ENCODE data around the gene MATK.
"Not testable (repeated sequence)": the region's sequence is repeated elsewhere in the genome, so short reads cannot be mapped to it uniquely, and the experiment has no call there.

MATK gene

GRCh38 chr19:3768748-3769099 lies 17.5 kb downstream of the MATK start:
- DNase-seq, result no peak

- DNase-seq, result no peak
Measured at GRCh38 chr19:3768015-3768747, 18.0 kb downstream of the MATK start.

DNA sequence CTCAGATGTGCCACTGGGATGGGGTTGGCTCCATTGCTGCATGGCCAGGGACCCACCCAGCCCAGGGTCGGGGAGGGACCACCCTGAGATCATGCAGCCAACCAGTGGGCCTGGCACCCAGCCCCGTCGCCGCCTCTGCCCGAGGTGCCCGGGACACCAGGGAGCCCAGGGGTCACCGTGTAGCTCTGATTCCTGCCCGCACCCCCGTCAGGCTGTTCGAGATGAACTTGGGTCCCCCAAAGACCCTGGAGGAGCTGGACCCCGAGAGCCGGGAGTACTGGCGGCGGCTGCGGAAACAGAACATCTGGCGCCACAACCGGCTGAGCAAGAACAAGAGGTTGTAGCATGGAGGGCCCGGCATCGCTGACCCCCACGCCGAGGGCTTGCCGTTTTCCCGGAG lies 19.1 kb downstream of the MATK start:
- no peak for DNase-seq

DNA sequence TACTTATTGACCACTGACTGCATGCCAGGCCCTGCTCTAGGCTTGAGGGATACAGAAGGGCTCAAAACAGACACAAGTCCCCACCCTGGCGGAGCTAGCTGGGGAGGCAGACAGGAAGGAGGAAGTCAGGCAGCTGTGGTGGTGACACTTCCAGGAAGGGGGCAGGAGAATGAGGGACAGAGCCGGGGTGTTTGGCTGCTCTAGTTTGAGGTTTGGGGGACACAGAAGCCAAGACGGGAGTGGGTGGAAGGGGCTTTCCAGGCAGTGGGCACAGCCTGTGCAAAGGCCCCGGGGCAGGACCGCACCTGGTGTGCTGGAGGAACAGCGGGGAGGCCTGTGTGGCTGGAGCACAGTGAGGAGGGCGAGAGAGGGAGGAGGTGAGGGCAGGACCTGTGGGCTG lies 19.7 kb downstream of the MATK start:
- DNase-seq, result peak; percentile 32

DNA sequence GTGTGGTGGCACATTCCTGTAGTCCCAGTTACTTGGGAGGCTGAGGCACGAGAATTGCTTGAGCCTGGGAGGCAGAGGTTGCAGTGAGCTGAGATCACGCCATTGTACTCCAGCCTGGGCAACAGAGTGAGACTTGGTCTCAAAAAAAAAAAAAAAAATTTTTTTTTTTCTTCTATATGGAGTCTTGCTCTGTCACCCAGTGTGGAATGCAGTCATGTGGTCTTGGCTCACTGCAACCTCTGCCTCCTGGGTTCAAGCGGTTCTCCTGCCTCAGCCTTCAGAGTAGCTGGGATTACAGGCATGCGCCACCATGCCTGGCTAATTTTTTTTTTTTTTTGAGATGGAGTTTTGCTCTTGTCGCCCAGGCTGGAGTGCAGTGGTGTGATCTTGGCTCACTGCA lies 20.4 kb downstream of the MATK start:
- not testable (repeated sequence) for DNase-seq

DNA sequence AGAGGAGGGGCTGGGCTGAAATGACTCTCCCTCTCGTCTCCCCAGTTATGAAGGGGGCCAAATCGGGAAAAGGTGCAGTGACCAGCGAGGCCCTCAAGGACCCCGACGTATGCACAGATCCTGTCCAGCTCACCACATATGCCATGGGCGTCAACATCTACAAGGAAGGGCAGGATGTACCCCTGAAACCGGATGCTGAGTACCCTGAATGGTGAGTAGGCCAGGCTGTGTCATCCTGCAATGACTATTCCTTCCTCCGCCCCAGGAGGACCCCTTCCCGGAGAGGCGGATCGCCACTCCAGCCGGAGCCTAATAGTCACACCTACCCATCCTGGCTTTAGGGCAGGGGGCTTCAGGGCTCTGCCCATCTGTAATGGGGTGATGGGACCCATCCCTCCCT lies 21.1 kb downstream of the MATK start:
- no peak for DNase-seq

DNA sequence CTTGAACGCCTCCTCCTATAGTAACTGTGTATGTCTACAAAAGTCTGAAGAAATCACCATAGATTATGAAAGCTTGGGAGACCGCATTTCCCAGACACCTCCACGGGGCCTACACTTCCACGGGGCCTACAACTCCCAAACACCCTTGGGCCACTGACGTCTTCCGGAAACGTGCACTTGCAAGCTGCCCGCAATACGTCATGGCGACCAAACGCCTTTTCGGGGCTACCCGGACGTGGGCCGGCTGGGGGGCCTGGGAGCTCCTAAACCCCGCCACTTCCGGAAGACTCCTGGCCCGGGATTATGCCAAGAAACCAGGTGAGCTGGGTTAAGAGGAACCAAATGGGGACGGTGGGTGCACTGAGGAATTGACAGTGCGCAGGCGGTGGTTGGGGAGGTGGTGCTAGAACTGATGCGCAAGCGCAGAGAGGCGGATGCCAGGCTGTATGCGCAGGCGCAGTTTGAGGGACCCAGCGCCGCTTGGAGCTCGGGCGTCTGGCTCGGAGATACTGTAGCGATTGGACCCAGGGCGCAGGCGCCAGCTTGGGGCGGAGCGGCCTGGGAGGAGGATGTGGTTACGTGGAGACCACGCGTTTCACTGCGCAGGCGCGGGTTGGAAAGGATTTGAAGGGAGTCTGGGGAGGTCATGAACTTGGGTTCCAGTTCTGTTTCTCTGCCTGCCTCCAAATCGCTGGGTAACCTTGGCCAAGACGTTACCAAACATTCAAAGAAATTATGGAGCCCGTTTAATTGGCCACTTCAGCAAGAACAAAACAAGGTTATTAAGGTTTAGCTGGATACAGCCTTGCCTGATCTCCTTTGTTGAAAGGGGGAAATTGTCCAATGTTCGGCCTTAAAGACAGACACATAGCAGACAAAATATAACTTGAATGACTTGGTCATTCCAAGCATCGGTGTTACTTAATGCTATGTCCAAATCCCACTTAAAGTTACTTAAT lies 23.4 kb downstream of the MATK start, which contains the start of gene MRPL54:
TSS of gene MRPL54 (plus strand) at position 182 of the 959 bp plus-strand sequence. CDS start at position 201, 19 bp downstream.
- peak; percentile 100 for DNase-seq

DNA sequence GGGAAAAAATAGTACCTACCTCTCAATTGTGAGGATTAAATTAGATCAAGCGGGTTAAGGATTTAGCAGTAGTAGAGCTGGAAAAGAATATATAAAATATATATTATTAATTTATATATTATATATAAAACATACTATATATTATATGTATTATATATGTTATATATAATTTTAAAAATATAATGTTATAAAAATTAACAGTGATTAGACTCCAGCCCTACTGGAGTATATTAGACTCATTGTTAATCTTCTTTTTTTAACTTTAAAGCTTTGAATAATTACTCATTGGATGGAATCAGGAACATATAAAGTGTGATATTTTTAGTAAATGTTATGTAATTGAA lies 24.1 kb downstream of the MATK start:
- no peak for DNase-seq

- DNase-seq, result peak; percentile 97
Measured at GRCh38 chr19:3761382-3762129, 24.6 kb downstream of the MATK start, which contains the start of gene APBA3. Gene APBA3 (minus strand): TSS chr19:3761692. CDS start chr19:3760264, 1,428 bp downstream.

DNA sequence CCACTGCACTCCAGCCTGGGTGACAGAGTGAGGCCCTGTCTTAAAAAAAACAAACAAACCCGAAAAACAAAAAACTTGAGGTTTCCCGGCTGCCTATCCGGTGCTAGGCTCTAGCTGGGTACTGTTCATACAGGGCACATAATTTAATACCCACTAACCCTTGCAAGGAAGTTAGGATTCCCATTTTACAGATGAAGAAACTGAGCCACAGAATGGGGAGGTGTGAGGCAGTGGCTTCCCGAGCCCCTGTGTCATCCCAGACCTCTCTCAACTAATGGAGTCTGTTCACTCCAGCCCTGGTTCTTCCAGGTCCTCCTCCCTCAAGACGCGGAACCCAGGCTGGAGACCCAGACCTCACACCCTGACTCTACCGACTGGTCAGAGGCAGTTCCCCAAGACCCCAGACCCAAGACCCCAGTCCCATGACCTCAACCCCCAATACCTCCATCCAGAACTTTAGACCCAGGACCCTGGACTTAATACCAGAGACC lies 25.3 kb downstream of the MATK start:
- peak; percentile 8 for DNase-seq

- DNase-seq, result no peak
Measured at GRCh38 chr19:3759482-3760254, 26.5 kb downstream of the MATK start.

DNA sequence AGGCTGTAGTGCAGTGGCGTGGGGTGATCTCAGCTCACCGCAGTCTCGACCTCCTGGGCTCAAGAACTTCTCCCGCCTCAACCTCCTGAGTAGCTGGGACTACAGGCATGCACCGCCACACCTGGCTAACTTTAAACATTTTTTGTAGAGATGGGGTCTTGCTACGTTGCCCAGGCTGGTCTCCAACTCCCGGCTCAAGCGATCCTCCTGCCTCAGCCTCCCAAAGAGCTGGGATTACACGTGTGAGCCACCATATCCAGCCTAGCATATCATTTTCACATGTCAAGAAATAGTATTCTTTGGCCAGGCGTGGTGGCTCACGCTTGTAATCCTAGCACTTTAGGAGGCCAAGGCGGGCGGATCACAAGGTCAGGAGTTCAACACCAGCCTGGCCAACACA lies 27.9 kb downstream of the MATK start:
- DNase-seq, result not testable (repeated sequence)

- not testable (repeated sequence) for DNase-seq
Measured at GRCh38 chr19:3757705-3758104, 28.5 kb downstream of the MATK start.

DNA sequence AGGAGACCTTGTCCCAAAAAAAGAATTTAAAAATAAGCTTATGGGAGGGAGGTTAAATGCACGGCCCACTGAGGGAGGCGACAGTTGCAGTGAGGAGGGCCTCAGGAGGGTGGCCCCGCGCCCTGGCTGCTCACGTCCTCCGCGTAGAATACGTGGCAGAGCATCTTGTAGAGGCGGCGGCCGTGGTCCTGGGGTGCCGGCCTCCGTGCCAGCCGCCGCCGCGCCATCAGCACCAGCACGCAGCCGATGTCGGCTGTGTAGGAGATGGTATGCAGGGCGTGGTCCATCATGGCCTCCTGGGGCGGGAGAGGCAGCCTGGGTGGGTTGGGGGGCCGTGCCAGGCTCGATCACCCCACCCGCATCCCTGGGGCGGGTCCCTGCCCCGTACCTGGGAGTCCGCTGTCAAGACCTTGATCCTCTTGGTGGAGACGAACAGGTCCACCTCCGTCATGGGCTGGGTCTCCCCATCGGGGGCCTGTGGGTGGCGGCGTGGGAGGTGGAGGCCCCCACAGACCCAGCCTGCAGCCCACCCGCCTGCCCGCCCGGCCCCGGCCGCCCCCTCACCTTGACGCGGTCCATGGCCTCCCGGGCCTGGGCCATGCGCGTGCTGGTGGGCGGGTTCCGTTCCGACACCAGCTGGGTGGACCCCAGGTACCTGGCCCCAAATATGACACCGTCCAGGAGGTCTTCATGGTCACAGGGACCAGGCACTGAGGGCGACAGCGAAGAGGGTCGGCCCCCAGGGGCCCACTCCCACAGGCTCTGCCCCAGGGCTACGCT lies 32.4 kb downstream of the MATK start:
- no peak for DNase-seq

- no peak for DNase-seq
Measured at GRCh38 chr19:3752492-3752891, 33.7 kb downstream of the MATK start.

DNA sequence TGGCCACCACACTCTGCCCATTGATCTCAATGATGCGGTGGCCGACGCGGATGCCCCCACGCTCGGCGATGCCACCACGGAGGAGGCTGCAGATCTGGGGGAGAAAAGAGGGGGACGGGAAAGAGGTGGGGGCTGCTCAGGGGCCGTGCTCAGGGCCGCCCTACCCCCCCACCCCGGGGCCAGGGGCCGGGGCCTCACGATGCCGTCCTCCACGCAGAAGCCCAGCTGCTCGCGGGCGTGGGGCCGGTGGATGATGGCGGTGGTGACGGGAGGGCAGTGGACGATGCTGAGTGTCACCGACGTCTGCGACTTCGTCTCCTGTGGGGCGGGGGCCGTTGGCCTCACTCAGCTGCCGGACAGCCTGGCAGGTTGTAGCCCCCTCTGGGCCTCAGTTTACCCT lies 34.9 kb downstream of the MATK start:
- no peak for DNase-seq

DNA sequence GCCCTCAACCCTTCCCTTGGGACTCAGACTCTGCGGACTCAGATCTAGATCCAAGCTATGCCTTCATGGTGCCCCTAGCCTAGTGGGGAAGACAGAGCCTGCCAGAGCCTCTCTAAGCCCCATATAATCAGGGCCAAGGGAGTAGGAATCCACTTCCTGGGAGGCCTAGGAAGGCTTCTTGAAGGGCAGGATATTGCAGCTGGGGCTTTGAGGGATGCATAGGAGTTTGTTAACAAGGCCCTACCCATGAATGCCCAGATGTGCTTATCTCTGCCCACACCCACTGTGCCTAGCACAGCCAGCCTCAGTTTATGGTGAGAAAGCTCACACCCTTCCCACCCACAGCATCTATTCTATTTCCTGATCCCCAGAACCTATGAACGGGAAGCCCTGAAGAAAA lies 36.0 kb downstream of the MATK start:
- no peak for DNase-seq

DNA sequence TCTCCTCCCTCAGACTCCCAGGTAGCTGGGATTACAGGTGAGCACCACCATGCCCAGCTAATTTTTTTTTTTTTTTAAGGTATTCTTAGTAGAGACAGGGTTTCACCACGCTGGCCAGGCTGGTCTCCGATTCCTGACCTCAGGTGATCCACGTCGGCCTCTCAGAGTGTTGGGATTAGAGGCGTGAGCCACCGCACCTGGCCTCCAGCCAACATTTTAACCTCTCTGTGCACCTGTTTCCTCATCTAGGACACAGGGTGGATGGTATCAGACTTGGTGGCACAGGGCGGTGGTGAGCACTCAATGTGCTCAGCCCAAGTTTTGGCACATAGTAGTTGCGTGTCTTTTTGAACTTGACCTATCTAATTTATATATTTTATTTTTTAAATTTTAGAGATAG lies 37.2 kb downstream of the MATK start:
- no peak for DNase-seq

- no peak for DNase-seq
Measured at GRCh38 chr19:3746371-3747056, 39.7 kb downstream of the MATK start.

DNA sequence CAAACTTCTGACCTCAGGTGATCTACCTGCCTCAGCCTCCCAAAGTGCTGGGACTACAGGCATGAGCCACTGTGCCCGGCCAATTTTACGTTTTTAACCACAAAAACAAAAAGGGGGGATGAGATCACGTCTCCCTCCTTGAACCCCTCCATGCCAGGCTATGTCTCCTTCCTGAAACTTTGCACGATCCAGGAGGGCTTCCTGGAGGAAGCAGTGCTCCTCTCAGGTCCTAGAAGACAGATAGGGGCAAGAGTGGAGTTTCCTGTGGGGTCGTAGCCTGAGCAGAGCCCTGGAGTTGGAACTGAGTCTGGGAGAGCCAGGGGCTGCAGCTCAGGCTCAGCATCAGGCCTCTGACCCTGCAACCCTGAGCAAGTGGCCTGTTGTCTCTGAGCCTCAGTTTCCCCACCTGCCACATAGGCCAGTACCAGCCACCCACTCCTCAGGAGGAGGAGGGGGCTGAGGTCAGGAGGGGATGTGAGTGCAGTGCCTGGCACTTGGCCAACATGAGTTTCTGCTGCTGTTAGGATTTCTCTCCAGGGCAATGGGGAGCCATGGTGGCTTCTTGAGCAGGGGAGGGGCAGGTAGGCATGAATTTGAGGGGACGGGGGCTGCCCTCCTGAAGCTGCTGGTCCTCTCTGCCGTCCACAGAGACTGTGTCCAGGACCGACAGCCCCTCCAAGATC lies 40.7 kb downstream of the MATK start:
- DNase-seq, result no peak

Data from activated CD4-positive, alpha-beta T cell treated with anti-CD3 and anti-CD28 coated beads, Interleukin-2, amount 50 U/mL, for 16 hours (primary cell).